WTC11 (cell line): ENCODE measurements around the gene HAX1. TPM values are rescaled to one million over a fixed set of nuclear protein-coding genes. Genes with fewer than 3 reads are reported as not detected.

Experiments
- ETV6 ChIP-seq: sonication (generic); formaldehyde crosslinking; IDR thresholded peaks from 2 replicates; pipeline ENCODE4 v1.8.1; 2022; ENCODE audit warnings: mild to moderate bottlenecking, missing genetic modification reagents
- FOXK1 ChIP-seq: sonication (generic); formaldehyde crosslinking; IDR thresholded peaks from 2 replicates; pipeline ENCODE4 v1.8.0; 2022; ENCODE audit warnings: mild to moderate bottlenecking, moderate library complexity, missing genetic modification reagents
- MAX ChIP-seq: sonication (generic); formaldehyde crosslinking; IDR thresholded peaks from 2 replicates; pipeline ENCODE4 v1.8.0; 2022; ENCODE audit warnings: mild to moderate bottlenecking, missing genetic modification reagents
- MYBL2 ChIP-seq: sonication (generic); formaldehyde crosslinking; IDR thresholded peaks from 2 replicates; pipeline ENCODE4 v1.8.1; 2023; ENCODE audit warnings: mild to moderate bottlenecking, moderate library complexity, missing genetic modification reagents
- total RNA-seq: library from RNA; stranded (reverse); gene quantifications from 3 replicates; pipeline ENCODE4 v1.2.3, GENCODE V29; 2021
- TF ChIP-seq, protein P1 (sequence below): sonication (generic); formaldehyde crosslinking; IDR thresholded peaks from 2 replicates; pipeline ENCODE4 v1.8.0; 2023; ENCODE audit warnings: missing genetic modification reagents, mild to moderate bottlenecking, borderline replicate concordance
- TF ChIP-seq, protein P2 (sequence below): sonication (generic); formaldehyde crosslinking; IDR thresholded peaks from 2 replicates; pipeline ENCODE4 v1.8.1; 2022; ENCODE audit warnings: low read depth, mild to moderate bottlenecking, moderate library complexity, missing genetic modification reagents, borderline replicate concordance

Gene HAX1
- total RNA-seq, 1 experiment from 2014 or later, result 69.2 TPM

DNA sequence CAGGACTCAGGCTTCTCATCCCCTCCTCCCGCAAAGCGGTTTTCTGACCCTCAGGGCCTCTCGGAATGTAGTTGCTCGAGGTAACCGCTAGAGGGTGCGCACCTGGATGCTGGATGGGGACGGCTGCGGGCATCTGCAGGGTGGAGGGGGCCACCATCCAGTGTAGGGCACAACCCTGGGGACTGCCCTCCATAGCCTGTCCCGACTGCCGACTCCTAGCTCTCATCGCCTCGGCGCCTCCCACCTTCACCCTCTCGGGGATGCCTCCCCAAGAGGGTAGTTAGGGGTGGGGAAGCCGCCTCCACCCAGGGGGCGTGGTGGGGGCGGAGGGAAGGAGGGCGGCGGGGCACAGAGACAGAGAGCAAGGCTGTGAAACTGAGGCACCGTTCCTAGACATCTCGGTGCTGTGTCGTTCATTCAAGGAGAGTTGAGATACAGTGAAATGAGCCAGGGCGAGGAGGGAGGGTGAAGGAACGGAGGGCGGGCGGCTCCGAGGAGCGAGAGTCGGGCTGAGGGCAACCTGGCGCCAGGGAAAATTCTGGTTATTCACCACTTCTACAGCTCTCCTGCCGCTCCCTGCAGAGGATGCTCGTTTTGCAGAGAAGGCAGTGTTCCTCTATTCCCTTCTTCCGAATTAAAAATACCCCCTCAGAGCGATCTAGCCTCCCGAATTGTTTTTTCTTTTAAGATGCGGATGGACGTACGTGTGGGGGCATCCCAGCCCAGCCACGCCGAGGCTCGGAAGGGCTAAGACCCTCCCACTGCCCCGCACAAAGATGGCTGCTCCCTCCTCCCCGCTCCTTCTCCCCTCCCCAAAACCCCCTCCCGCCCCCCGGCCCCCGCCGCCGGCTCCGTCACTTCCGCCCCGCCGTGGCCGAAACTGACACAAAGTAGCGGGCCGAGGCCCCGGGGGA lies 52.5 kb downstream of the HAX1 start, which contains the start of gene ATP8B2 (continued):
- TF ChIP-seq, protein P1, sequence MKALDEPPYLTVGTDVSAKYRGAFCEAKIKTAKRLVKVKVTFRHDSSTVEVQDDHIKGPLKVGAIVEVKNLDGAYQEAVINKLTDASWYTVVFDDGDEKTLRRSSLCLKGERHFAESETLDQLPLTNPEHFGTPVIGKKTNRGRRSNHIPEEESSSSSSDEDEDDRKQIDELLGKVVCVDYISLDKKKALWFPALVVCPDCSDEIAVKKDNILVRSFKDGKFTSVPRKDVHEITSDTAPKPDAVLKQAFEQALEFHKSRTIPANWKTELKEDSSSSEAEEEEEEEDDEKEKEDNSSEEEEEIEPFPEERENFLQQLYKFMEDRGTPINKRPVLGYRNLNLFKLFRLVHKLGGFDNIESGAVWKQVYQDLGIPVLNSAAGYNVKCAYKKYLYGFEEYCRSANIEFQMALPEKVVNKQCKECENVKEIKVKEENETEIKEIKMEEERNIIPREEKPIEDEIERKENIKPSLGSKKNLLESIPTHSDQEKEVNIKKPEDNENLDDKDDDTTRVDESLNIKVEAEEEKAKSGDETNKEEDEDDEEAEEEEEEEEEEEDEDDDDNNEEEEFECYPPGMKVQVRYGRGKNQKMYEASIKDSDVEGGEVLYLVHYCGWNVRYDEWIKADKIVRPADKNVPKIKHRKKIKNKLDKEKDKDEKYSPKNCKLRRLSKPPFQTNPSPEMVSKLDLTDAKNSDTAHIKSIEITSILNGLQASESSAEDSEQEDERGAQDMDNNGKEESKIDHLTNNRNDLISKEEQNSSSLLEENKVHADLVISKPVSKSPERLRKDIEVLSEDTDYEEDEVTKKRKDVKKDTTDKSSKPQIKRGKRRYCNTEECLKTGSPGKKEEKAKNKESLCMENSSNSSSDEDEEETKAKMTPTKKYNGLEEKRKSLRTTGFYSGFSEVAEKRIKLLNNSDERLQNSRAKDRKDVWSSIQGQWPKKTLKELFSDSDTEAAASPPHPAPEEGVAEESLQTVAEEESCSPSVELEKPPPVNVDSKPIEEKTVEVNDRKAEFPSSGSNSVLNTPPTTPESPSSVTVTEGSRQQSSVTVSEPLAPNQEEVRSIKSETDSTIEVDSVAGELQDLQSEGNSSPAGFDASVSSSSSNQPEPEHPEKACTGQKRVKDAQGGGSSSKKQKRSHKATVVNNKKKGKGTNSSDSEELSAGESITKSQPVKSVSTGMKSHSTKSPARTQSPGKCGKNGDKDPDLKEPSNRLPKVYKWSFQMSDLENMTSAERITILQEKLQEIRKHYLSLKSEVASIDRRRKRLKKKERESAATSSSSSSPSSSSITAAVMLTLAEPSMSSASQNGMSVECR (CRISPR knock-in tag), result peak; percentile 34; the same call in 1 of the 2 replicates
- 0 out of 2 replicates have a peak, but pooled peaks have one; percentile 43 for TF ChIP-seq FOXK1 (CRISPR knock-in tag)
- TF ChIP-seq MAX (CRISPR knock-in tag), result 0 out of 2 replicates have a peak, but pooled peaks have one; percentile 10
- no peak for TF ChIP-seq MYBL2 (CRISPR knock-in tag)
- TF ChIP-seq ETV6 (CRISPR knock-in tag), result 0 out of 2 replicates have a peak, but pooled peaks have one; percentile 17
- TF ChIP-seq, protein P2, sequence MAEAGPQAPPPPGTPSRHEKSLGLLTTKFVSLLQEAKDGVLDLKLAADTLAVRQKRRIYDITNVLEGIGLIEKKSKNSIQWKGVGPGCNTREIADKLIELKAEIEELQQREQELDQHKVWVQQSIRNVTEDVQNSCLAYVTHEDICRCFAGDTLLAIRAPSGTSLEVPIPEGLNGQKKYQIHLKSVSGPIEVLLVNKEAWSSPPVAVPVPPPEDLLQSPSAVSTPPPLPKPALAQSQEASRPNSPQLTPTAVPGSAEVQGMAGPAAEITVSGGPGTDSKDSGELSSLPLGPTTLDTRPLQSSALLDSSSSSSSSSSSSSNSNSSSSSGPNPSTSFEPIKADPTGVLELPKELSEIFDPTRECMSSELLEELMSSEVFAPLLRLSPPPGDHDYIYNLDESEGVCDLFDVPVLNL (CRISPR knock-in tag), result no peak

Other genes with a start within 250 kb of the HAX1 start
- 0.02 to 0.09 TPM in 2 of 3 replicates, not detected in the other for gene NUP210L, start 117.6 kb upstream of the HAX1 start, total RNA-seq
- gene TPM3, start 80.5 kb upstream of the HAX1 start, total RNA-seq, result 496 to 614 TPM (median 504 TPM) in 3 replicates
- not detected in 3 replicates for gene CFAP141, start 66.3 kb upstream of the HAX1 start, total RNA-seq
- gene UBAP2L, start 51.7 kb upstream of the HAX1 start, total RNA-seq, result 201 to 205 TPM (median 203 TPM) in 3 replicates
- gene AQP10, start 48.5 kb downstream of the HAX1 start, total RNA-seq, result not detected in 3 replicates
- 38.8 to 50.0 TPM (median 40.8 TPM) in 3 replicates for gene ATP8B2, start 52.9 kb downstream of the HAX1 start, total RNA-seq
- 3.2 to 7.0 TPM (median 3.4 TPM) in 3 replicates for gene IL6R, start 132.7 kb downstream of the HAX1 start, total RNA-seq
- 0.09 to 0.46 TPM (median 0.25 TPM) in 3 replicates for gene TDRD10, start 229.6 kb downstream of the HAX1 start, total RNA-seq
- gene SHE, start 229.8 kb downstream of the HAX1 start, total RNA-seq, result 0.73 to 1.1 TPM (median 0.79 TPM) in 3 replicates